COLO829 (cell line): Measurements from ENCODE around the gene GOLGA7B.
A peak's percentile ranks its signal among the peaks of the same experiment; 100 is the strongest.

Experiments
- DNase-seq: peaks from one replicate; pipeline ENCODE4 v3.0.0; 2012; ENCODE audit warnings: low spot score

Gene GOLGA7B

DNA sequence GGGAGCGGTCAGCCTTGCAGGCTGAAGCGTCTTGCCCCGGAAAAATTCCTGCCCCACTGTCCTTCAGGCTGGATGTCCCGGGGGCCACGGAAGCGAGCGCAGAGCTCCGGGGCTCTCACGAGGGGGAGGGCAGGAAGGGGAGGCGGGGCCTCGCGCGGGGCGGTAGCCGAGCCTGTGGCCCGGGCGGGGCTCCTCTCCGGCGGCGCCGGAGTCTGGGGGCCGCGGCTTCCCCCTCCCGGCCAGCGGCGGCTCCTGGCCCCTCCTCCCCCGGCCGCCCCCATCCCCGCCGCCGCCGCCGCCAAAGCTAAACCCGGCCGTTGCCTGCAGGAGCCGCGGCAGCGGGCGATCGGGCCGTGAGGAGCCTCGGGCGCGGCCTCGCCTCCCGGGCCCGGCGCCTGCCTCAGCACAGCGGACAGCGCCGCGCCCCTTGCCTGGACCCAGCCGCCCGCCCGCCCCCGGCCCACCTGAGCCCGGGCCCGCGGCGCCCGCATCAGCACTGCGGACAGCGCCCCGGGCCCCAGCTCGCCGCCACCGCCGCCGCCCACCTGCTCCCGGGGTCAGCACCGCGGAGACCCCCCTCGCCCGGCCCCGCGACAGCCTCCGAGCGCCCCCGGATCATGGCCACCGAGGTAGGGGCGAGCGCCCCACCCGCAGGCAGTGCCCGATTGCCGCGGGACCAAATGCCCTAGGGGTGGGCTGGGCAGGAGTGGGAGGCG lies at the start of gene GOLGA7B:
Gene GOLGA7B, plus strand, starts transcription at position 157 of the 716 bp plus-strand sequence. Its CDS starts 461 bp downstream, at position 618.
- DNase-seq = peak; percentile 18

DNA sequence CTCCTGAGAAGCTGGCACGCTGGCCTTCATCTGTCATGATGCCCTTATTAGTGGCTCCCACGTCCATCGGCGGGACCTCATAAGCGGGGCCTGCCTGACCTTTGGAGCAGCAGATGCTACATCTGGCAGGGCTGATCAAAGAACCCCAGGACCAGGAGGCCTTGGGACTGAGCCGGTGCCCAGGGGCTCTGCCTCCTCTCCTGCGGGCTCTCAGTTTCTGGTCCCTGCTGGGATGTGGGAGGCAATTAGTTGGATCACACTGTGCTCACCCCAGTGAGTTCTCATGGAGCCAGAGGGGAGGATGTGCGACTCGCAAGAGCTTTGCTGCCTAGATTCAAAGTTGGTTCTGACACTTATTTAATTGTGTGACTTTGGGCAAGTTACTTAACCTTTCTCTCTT lies 49.2 kb upstream of the GOLGA7B start:
- no peak for DNase-seq

DNA sequence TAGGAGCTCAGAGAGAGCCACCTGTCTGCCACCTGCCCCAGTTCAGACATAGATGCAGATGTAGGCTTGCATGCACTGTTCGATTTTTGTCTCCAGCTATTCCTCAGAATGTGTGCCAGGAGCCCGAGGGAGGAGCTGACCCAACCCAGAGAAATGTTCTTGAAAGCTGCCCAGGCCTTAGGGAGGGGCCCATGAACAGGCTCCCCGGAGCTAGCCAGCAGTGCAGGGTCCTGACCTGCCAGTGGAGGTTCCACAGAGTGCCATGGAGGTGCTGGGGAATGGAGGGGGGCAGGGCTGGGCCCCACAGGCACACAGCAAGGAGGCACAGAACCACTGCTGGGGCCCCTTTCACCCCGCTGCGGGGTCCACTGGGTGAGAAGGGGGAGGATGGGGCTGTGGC lies 48.2 kb upstream of the GOLGA7B start:
- no peak for DNase-seq

DNA sequence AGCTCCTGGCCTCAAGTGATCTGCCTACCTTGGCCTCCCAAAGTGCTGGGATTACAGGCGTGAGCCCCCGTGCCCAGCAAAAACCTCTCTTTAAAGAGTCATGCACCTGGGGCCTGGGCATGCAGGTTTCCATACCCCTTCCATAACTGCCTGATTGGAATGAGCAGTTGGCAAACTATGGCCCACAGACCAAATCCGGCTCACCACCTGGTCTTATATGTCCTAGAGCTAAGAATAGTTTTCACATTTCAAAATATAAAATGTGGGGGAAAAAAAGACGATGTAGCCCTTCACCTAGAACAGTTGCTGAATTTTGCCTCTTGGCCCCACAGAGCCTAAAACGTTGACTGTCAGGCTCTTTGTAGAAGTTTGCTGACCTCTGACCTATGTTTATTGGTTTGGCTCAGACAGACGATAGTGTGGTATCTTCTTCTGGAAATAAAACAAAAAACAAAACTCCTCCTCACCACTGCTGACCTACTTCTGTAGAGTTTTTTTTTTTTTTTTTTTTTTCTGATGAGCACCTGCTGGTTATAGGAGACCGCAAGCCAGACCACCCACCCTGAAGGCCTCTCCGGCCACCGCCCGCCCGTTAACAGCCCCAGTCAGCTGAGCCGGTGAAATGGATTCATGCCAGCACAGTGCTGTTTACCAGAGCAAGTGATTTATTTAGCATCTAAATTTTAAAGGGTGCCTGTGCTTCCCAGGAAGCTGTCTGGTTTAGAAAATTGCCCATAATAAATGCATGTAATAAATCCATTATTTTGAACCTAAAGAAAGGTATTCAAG lies 44.4 kb upstream of the GOLGA7B start:
- DNase-seq = no peak

DNA sequence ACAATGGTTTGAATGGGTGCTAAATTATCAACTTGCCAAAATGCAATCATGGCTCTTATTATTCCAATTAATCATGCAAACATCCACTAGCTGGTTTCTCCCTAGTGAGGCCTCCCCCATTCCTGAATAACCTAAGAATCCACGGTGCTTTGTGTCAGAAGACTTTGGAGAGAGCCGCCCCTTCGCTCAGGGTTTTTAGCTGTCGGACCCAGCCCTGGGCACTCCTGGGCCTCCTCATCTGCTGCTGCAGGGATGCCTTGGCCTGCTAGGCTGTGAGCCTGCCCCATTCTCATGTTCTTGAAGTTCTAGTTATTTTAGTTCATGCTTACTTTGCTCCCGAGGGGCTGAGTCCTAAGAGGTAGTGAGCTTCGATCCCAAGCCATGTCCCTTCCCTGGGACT lies 43.7 kb upstream of the GOLGA7B start:
- no peak for DNase-seq

DNA sequence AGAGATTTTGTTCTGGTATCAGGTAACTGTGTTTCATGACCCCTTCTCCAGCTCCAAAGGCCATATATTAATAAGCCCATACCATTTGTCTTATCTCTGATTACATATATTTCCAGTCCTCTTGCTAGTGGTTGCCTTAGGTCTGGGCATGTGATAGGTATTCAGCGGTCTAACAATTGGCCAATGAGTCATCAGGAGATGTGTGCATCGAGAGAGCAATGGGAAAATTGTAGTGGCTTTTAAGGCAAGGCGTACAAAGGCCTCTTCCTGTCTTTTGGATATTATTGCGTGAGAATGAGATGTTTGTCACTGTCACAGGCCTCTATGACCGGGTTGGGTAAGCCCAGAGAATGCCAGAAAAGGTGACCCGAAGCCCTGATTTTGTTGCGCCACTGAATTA lies 39.2 kb upstream of the GOLGA7B start:
- DNase-seq = no peak

DNA sequence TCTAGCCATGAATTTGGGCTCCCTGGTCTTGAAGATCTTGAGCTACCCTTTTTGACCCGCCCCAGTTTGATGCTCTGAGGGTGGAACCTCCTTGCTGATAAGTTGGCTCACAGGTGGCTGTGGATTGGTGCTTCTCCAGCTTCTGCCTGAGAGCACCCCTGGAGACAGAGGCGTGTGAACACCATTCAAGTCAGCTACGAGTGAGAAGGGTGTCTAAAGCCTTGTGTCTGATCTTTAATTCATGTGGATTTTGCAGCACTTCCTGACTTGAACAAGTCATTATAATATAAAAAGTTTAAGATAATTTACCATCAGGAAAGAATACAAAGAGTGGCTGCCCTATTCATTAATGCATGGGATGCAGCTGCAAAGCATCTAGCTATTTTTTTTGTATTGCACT lies 37.7 kb upstream of the GOLGA7B start:
- DNase-seq = no peak

DNA sequence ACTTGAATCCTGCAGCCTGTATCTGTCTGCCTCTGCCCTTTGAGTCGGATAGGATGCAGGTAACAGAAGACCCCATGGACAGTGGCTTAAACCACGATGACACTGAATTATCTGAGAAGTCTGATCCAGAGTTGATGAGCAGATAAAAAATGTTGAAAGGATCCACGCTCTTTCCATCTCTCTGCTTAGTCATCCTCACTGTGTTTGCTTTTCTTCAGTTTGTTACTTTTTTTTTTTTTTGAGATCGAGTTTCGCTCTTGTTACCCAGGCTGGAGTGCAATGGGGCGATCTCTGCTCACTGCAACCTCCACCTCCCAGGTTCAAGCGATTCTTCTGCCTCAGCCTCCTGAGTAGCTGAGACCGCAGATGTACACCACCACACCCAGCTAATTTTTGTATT lies 36.9 kb upstream of the GOLGA7B start:
- DNase-seq = no peak

DNA sequence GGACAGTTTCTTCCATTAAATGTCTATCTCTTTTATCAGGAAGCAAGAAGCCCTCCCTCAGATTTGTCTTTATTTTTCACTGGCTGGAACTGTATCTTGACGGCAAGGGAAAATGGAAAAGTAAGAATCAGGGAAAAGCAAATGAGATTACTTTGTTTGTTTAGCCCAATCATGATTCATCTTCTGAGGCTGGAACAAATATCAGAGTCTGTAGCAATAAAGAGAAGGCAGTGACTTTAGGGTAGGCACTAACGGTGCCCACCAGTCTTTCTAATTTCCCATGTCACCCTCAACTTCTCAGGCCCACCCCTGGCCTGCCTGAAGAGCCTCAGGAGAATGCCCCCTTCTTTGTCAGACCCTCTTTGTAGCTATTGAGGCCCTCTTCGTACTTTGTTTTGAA lies 36.3 kb upstream of the GOLGA7B start:
- no peak for DNase-seq

DNA sequence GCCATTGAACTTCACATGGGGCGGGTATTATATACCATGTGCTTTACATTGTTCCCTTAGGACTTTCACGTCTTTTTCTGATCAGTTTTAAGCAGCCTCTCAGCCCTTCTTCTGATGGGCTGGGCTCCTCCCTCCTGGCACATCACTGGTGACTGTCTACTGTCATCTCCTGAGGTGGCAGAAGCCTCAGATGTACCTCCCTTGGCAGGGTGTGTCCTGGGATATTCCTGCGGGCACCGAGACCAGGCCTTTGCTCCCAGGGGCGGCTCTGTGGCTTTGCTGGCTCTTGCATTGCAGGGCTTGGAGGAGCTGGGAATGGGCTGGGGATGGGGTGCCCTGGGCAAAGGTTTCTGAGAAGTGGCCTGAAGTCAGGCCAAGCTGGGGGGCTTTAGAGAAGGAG lies 34.6 kb upstream of the GOLGA7B start:
- DNase-seq = no peak

DNA sequence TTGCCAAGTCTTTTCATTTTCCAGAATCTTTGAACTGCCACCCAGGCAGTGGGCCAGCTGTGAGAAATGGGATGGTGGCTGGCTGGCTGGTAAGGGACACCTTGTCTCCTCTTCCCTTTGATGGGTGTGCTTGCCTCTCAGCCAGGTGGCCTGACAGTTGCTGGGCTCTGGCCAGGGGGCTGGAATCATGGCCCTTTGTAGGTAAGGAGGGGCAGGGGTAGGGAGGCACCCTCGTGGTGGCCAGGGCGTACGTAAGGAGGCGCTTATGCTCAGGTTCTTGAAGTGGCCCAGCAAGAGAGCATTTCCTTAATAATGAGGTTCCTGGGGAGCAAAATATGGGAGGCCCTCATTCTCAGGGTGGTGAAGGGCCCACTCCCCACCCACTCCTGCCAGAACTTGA lies 33.0 kb upstream of the GOLGA7B start:
- DNase-seq = no peak

DNA sequence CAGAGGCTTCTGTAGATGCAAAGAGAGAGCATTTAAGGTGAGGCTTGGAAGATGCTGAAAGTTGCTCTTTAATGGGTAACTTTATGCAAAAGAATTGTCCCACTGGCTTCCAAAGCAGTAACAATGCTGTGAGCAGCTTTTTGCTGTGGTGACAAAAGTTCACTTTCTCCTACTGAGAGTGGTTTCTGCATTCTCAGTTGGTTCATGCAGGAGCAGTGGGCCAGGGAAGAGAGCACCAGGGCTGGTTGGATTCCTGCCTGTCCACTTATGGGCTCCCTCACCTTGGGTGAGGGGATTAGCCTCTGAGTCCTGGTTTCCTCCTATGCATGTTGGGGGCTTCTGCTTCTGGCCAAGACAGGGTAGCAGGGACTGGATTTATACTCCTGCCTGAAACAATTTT lies 31.1 kb upstream of the GOLGA7B start:
- no peak for DNase-seq

DNA sequence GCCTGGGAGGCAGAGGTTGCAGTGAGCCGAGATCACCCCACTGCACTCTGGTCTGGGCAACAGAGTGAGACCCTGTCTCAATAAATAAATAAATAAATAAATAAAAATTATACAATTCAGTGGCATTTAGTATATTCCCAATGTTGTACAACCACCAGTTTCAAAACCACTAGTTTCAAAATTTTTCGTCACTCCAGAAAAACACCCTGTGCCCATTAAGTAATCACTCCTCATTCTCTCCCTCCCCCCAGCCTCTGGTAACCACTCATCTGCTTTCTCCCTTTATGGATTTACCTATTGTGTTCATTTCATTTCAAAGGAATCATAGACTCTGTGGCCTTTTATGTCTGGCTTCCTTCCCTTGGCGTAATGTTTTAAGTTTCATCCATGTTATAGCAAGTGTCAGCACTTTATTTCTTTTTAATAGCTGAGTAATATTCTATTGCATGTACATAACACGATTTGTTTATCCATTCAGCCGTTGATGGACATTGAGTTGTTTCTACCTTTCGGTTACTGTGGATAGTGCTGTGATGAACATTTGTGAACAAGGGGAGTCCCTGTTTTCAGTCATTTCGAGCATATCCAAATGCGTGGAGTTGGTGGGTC lies 29.4 kb upstream of the GOLGA7B start:
- no peak for DNase-seq

DNA sequence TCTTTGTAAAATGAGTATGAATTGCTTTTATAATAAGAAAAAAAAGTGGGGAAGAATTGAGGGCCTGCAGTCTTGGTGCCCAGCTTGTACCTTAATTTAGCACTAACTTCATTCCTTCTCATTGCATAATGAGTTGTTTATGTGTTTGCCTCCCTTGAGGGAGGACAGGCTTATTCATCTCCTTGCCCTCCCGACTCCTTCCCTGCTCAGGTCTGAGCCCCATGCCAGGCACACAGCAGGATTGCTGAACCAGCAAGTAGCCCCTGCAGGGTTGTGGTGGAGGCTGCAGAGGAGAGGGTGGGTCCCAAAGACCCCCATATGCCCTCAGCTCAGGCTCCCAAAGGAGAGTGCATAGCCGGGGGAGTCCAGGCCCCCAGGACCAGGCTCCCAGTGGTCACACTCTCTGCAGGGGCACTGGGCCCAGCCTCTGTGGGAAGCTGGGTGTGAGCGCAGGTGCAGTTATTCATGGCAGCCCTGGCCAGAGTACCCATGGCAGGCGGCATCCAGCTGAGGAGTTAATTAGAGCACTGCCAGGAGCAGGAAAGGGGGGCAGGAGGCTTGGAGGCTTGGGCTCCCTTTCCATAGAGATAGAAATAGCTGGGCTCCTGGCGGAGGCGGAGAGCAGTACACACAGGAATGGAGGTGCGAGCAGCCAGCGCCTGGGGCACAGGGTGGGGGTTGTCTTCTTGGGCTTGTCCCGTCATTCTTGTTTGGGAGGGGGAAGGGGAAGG lies 28.2 kb upstream of the GOLGA7B start:
- peak; percentile 15 for DNase-seq

DNA sequence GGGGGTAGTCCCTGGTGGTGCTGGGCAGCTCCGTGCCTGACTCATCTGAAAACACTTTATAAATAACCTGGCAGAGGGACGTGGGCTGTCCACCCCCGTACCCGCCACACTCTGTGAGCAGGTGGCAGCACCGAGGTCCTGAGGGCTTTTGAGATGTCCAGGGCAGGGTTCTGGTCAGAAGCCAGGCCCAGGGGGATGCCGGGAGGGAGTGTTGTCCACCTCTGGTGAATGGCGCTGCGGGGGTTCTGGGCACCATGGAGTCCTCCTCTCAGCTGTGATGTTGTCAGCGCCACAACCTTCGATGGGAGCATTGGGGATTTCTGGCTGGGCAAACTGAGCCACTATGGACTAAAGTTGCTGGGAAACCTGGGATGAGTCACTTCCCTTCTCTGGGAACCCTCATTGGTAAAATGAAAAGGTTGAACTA lies 27.4 kb upstream of the GOLGA7B start:
- DNase-seq = no peak

DNA sequence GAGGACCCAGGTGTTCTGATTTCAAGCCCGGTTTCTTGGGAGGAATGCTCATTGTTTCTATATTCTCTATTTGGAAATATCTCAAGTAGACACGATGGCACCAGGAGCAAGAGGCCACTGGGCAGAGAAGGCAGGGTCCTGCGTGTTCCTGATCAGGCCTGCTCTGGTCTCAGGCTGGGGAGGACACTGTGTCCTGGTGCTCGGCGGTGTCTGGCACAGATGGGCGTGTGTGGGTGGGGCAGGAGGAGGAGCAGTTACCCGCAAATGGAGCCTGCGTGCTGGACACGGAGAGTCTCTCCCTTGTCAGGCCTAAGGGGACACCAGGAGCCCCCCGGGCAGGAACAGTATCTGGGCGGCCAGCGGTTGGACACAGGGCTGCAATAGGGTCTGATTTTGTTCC lies 25.9 kb upstream of the GOLGA7B start:
- no peak for DNase-seq

DNA sequence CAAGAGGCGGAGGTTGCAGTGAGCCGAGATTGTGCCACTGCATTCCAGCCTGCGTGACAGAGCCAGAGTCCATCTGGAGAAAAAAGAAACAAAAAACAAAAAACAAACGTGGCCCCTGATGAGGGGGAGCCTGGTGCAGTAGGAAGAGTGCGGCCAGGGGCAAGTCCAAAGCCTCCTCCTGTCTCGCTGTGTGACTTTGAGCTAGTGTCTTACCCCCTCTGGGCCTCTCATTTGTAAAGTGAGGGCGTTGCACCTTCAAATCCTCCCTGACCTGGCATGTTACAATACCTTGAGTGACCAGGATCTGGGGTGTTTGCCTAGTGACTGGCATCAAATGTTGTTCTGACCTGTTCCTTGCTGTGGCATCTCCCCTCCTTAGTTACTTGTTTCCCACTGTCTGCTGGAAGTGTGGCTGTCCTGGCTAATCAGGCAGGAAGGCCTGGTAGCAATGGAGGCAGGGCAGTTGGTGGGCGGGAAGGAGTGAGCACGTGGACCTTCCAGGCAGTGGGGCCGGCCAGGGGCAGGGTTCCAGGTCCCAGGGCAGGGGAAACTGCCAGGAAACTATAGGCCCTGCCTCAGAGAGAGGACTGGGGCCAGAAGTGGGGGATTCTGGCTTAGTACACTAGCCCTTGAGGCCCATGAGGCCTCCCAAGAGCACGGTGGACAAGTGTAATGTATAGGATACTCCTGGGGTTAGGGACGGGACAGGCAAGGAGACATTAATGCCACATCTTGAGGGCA lies 24.5 kb upstream of the GOLGA7B start:
- no peak for DNase-seq

DNA sequence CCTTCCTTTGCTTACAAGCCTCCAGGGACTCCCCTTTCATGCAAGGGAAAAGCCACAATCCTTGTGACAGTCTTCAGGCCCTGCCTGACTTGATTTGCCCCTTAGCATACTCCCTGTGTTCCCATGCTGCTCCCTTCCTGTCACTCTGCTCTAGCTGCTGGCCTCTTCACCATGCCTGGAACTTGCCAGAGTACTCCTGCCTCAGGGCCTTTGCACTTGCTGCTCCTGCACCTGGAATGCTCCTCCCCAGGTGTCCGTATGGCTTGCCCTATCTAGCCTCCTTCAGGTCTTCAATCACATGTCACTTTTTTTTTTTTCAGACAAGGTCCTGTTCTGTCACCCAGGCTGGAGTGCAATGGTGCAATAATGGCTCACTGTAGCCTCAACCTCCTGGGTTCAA lies 22.8 kb upstream of the GOLGA7B start:
- no peak for DNase-seq

DNA sequence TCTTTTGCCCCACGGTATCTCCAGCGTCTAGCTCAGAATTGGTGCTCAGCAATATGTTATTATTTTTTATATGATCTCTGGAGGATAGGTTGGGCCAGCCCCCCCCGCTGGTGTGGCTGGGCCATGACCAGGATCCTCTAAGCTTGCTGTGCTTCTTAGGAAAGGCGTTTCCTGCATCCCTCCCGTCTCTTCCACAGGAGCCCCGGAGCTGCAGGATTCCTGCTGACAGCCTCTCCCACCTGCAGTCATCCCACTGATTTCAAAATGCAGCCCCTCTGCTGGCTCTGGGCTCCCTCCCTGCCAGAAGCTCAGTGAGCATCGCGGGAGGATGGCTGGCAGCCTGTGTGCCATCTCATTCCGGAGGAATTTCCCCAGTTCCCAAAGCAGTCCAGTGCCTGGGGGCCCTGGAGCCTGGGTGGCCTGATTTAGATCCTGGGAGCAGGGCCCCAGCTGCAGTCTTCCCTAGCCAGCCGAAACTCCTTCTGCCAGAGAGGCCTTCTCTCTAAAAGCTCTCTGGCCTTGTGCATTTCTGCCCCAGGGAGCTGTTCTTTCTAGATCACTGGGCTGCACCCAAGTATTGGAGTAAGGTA lies 21.8 kb upstream of the GOLGA7B start:
- peak; percentile 15 for DNase-seq

DNA sequence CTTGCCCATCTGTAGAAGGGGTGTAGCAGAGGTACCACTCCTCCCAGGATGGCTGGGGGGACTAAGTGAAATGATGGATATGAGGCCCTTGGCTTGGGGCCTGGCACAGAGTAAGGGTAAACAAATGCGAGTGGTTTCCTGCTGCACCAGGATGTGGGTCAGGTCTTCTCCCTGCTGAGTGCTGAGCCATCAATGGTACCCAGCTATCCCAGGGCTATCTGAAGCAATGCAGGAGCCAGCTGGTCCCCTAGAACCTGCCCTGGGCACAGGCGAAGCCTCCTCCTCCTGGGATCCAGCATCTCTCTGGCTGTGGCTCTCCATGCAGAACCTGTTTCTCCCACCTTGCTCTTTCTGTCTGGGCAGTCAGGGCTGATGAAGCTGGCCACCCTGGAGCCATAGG lies 20.9 kb upstream of the GOLGA7B start:
- DNase-seq = no peak

DNA sequence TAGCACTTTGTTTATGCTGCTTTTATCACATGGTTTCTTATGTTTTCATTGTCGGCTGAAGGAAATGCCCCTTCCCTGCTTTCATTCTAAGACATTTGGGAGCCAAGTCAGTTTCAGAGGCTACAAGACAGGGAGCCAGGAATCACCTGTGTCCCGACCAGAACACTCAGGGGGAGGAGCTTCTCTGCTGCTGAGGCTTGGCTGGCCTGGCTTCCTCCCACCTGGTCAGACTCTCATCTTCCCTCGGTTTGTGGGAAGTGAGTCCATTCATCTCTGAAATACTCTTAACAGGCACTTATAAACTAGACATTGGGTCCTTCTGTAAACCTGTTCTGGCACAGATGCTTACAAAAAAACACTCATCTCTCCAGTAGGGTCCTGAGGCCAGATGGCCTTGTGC lies 19.6 kb upstream of the GOLGA7B start:
- DNase-seq = no peak
